GM12878 (cell line): ENCODE data around the gene GH1. TPM values are rescaled to one million over a fixed set of nuclear protein-coding genes. Genes with fewer than 3 reads are reported as not detected.

ENCODE experiments used
- ATF7 ChIP-seq: fragments of 450-650 bp; IDR thresholded peaks from 2 replicates; pipeline ENCODE4 v1.6.1; 2016; ENCODE audit warnings: low read depth, mild to moderate bottlenecking
- BCL3 ChIP-seq: IDR thresholded peaks from 2 replicates; pipeline ENCODE4 v1.6.1; 2011; ENCODE audit warnings: borderline replicate concordance, low read depth, mild to moderate bottlenecking, moderate library complexity, low read length; ENCODE audit not compliant: insufficient read depth, poor library complexity, severe bottlenecking
- CHD2 ChIP-seq: IDR thresholded peaks from 2 replicates; pipeline ENCODE4 v1.6.1; 2011; ENCODE audit warnings: low read depth, low read length, improper control_type of control experiment, borderline replicate concordance
- EP300 ChIP-seq, 2 experiments: fragments of 150-350 bp in 1 of 2; IDR thresholded peaks; 2 replicates each; pipeline ENCODE4 v1.6.1; 2011 to 2012; ENCODE audit warnings: low read depth in 2 of 2, low read length in 2 of 2, borderline replicate concordance in 1 of 2, improper control_type of control experiment in 1 of 2, inconsistent platforms in 1 of 2; ENCODE audit not compliant: control insufficient read depth in 1 of 2
- FOXM1 ChIP-seq: IDR thresholded peaks from 2 replicates; pipeline ENCODE4 v1.6.1; 2012; ENCODE audit warnings: low read depth, mild to moderate bottlenecking, inconsistent platforms, low read length, moderate library complexity
- KLF5 ChIP-seq: fragments of 450-650 bp; IDR thresholded peaks from 2 replicates; pipeline ENCODE4 v1.6.1; 2014; ENCODE audit warnings: mild to moderate bottlenecking; ENCODE audit not compliant: partially characterized antibody
- MEF2A ChIP-seq: IDR thresholded peaks from 2 replicates; pipeline ENCODE4 v1.6.1; 2011; ENCODE audit warnings: low read depth, mild to moderate bottlenecking, low read length, moderate library complexity; ENCODE audit not compliant: insufficient read depth
- NKRF ChIP-seq: fragments of 450-650 bp; conservative IDR thresholded peaks from 2 replicates; pipeline ENCODE4 v1.6.1; 2017; ENCODE audit warnings: mild to moderate bottlenecking, moderate library complexity
- NR2C1 ChIP-seq: fragments of 450-650 bp; IDR thresholded peaks from 2 replicates; pipeline ENCODE4 v1.6.1; 2017; ENCODE audit warnings: antibody characterized with exemption, mild to moderate bottlenecking, moderate library complexity
- NRF1 ChIP-seq: conservative IDR thresholded peaks from 2 replicates; pipeline ENCODE4 v1.6.1; 2011; ENCODE audit warnings: mild to moderate bottlenecking, low read depth, low read length, improper control_type of control experiment
- PAX5 ChIP-seq: IDR thresholded peaks from 2 replicates; pipeline ENCODE4 v1.6.1; 2011; ENCODE audit warnings: low read depth, low read length, borderline replicate concordance
- PAX8 ChIP-seq: fragments of 450-650 bp; IDR thresholded peaks from 2 replicates; pipeline ENCODE4 v1.6.1; 2017; ENCODE audit warnings: mild to moderate bottlenecking, moderate library complexity
- POLR2AphosphoS5 ChIP-seq: IDR thresholded peaks from 2 replicates; pipeline ENCODE4 v1.6.1; 2011; ENCODE audit warnings: mild to moderate bottlenecking, low read length, inconsistent platforms
- PRDM15 ChIP-seq: fragments of 450-650 bp; formaldehyde crosslinking; IDR thresholded peaks from 2 replicates; pipeline ENCODE4 v1.4.0; 2020; ENCODE audit warnings: mild to moderate bottlenecking, moderate library complexity
- RAD51 ChIP-seq: fragments of 450-650 bp; IDR thresholded peaks from 2 replicates; pipeline ENCODE4 v1.6.1; 2016; ENCODE audit warnings: moderate library complexity, mild to moderate bottlenecking, inconsistent platforms
- RBBP5 ChIP-seq: fragments of 200-600 bp; sonication (generic); conservative IDR thresholded peaks from 2 replicates; pipeline ENCODE4 v1.6.1; 2016
- RUNX3 ChIP-seq: IDR thresholded peaks from 2 replicates; pipeline ENCODE4 v1.6.1; 2012; ENCODE audit warnings: low read length, inconsistent platforms
- TCF3 ChIP-seq: IDR thresholded peaks from 2 replicates; pipeline ENCODE4 v1.6.1; 2012; ENCODE audit warnings: low read depth, mild to moderate bottlenecking, low read length, borderline replicate concordance; ENCODE audit not compliant: insufficient read depth
- ZBED1 ChIP-seq: IDR thresholded peaks from 2 replicates; pipeline ENCODE4 v1.6.1; 2016; ENCODE audit warnings: borderline replicate concordance
- ZBTB40 ChIP-seq: fragments of 450-650 bp; IDR thresholded peaks from 2 replicates; pipeline ENCODE4 v1.6.1; 2016; ENCODE audit warnings: mild to moderate bottlenecking, moderate library complexity, borderline replicate concordance
- ZNF217 ChIP-seq: fragments of 450-650 bp; IDR thresholded peaks from 2 replicates; pipeline ENCODE4 v1.6.1; 2017; ENCODE audit warnings: antibody characterized with exemption, mild to moderate bottlenecking
- polyA plus RNA-seq, 11 experiments: library from polyadenylated mRNA; depleted of rRNA in 4 of 11; unstranded in 6 of 11; stranded (reverse) in 5 of 11; fragments of >200 nt; fragmentation: Nextera tagmentation in 4 of 11; fragmentation: Illumina TruSeq in 1 of 11; extraction: Ambion mirVana in 4 of 11; extraction: Trizol in 1 of 11; gene quantifications; 1 replicate in 1 of 11; 2 replicates in 10 of 11; pipeline versions ENCODE4 v1.2.1 to v1.2.3, GENCODE V29; 2011 to 2016; ENCODE audit warnings: inconsistent platforms in 2 of 11, missing spikeins in 2 of 11, low read depth in 1 of 11
- total RNA-seq, 4 experiments: library from RNA; depleted of rRNA in 3 of 4; stranded (reverse); fragments of >200 nt in 3 of 4; fragmentation: Illumina TruSeq in 1 of 4; extraction: Trizol in 1 of 4; gene quantifications; 2 replicates each; pipeline versions ENCODE4 v1.2.1 to v1.2.3, GENCODE V29; 2013 to 2021

Gene GH1
- total and polyA plus RNA-seq, 10 of the 15 experiments (the other 5 are each of a cell fraction or from before 2014, with no cell fraction given), result 0.13 to 0.42 TPM; not detected in 8

- TF ChIP-seq ZBTB40, result no peak
- no peak for TF ChIP-seq TCF3
- no peak for TF ChIP-seq PAX8
- no peak for TF ChIP-seq EP300 (IDR thresholded peaks at IDR 0.05; ENCODE audit: borderline replicate concordance in 1 of 2, control insufficient read depth in 1 of 2, low read depth in 2 of 2, low read length in 2 of 2)
- TF ChIP-seq NKRF, result no peak
- no peak for TF ChIP-seq POLR2AphosphoS5
- no peak for TF ChIP-seq FOXM1
- TF ChIP-seq ATF7, result no peak
- no peak for TF ChIP-seq KLF5
- TF ChIP-seq ZNF217, result no peak
- 0 out of 2 replicates have a peak, but pooled peaks have one; percentile 34 for TF ChIP-seq RUNX3
- no peak for TF ChIP-seq ZBED1
- TF ChIP-seq BCL3, result no peak
- TF ChIP-seq NR2C1, result no peak
- no peak for TF ChIP-seq CHD2
- TF ChIP-seq PRDM15 (CRISPR knock-in tag), result no peak
- TF ChIP-seq NRF1, result no peak
- no peak for TF ChIP-seq RBBP5
- no peak for TF ChIP-seq RAD51
- TF ChIP-seq MEF2A, result no peak
- peak; percentile 21; the same call in 1 of the 2 replicates for TF ChIP-seq PAX5
These were observed 678 bp upstream of the GH1 start (continued) for GRCh38 chr17:63919311-63919723.
